Uterus (tissue), 4 donors: Measurements from ENCODE around the gene ATP11A. TPM values are rescaled to one million over a fixed set of nuclear protein-coding genes. Genes with fewer than 3 reads are reported as not detected.

Source experiments
- DNase-seq, 2 donors: peaks; one replicate each; pipeline ENCODE4 v3.0.0-alpha.2; 2019 to 2020
- H3K27ac ChIP-seq, 2 donors: fragments of 200-600 bp; sonication (generic); 1 replicate in 1 of 2; 2 replicates in 1 of 2; pipeline ENCODE4 v1.5.1; 2016 to 2018
- H3K27me3 ChIP-seq, 2 donors: fragments of 200-600 bp; sonication (generic); one replicate each; pipeline ENCODE4 v1.5.1; 2018 to 2019; ENCODE audit warnings: control low read depth in 1 of 2
- H3K36me3 ChIP-seq, 2 donors: fragments of 200-600 bp; sonication (generic); one replicate each; pipeline ENCODE4 v1.5.1; 2019; ENCODE audit warnings: control low read depth in 1 of 2
- H3K4me1 ChIP-seq, 2 donors: fragments of 200-600 bp; sonication (generic); one replicate each; pipeline ENCODE4 v1.5.1; 2018 to 2019; ENCODE audit warnings: control low read depth in 1 of 2
- H3K4me3 ChIP-seq, 2 donors: fragments of 200-600 bp; sonication (generic); 1 replicate in 1 of 2; 2 replicates in 1 of 2; pipeline ENCODE4 v1.5.1; 2018 to 2019; ENCODE audit warnings: mild to moderate bottlenecking in 1 of 2
- H3K9me3 ChIP-seq, 2 donors: fragments of 200-600 bp; sonication (generic); one replicate each; pipeline ENCODE4 v1.5.1; 2019; ENCODE audit warnings: control low read depth in 1 of 2
- POLR2A ChIP-seq, 2 donors: fragments of 450-650 bp; IDR thresholded peaks; one replicate each; pipeline ENCODE4 v1.6.1; 2016; ENCODE audit warnings: antibody characterized with exemption in 2 of 2, mild to moderate bottlenecking in 1 of 2, moderate library complexity in 1 of 2
- intact Hi-C: fragments of 100-400 bp; cut with DNase I; formaldehyde crosslinking; loops from one replicate; pipeline ENCODE4 v1.15.1; 2023; ENCODE audit warnings: low total_unique reads
- total RNA-seq, 4 donors: library from RNA; depleted of rRNA in 3 of 4; stranded (reverse); fragments of >200 nt in 3 of 4; gene quantifications; one replicate each; pipeline versions ENCODE4 v1.1.0 to v1.2.4, GENCODE V29; 2014 to 2023
- TF ChIP-seq, protein P1 (sequence below), 4 experiments: fragments of 200-600 bp in 2 of 4; fragments of 450-650 bp in 2 of 4; sonication (generic) in 2 of 4; IDR thresholded peaks; one replicate each; pipeline ENCODE4 v1.5.1; 2016 to 2019; ENCODE audit warnings: antibody characterized with exemption in 4 of 4, mild to moderate bottlenecking in 2 of 4, moderate library complexity in 1 of 4
- donor health status: DM: yes; HTN: yes; CAD: no.

Gene ATP11A
- total RNA-seq, 4 donors from 2014 or later = 12.8 to 149 (median 22.8) TPM

DNA sequence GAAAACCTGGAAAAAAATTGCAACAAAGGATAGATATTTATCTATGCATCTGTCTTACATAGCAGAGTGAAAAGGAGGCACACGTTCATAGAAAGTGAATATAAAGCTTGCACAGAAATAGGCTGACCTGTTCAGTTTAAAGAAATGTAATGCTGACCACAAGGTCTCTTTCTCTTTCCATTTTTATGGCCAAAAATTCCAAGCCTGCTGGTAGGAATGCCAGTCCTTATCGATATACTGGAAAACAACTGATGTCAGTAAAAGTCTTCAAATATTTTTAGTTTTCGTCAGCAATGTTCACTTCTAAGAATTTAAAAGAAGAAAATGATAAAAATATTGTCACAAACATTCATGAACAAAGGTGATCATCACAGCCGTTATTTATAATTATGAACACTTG, 220.2 kb downstream of the ATP11A start:
- H3K27ac ChIP-seq = no peak overlapping the region
- H3K27me3 ChIP-seq = no peaks in the 10 kb centered on the region
- H3K4me1 ChIP-seq = no peaks in the 10 kb centered on the region
- no peak overlapping the region for H3K4me3 ChIP-seq
- DNase-seq = no peak
- H3K9me3 ChIP-seq = no peaks in the 10 kb centered on the region
- intact Hi-C loops = no loop called here
- no peaks in the 10 kb centered on the region for H3K36me3 ChIP-seq
- TF ChIP-seq, protein P1, sequence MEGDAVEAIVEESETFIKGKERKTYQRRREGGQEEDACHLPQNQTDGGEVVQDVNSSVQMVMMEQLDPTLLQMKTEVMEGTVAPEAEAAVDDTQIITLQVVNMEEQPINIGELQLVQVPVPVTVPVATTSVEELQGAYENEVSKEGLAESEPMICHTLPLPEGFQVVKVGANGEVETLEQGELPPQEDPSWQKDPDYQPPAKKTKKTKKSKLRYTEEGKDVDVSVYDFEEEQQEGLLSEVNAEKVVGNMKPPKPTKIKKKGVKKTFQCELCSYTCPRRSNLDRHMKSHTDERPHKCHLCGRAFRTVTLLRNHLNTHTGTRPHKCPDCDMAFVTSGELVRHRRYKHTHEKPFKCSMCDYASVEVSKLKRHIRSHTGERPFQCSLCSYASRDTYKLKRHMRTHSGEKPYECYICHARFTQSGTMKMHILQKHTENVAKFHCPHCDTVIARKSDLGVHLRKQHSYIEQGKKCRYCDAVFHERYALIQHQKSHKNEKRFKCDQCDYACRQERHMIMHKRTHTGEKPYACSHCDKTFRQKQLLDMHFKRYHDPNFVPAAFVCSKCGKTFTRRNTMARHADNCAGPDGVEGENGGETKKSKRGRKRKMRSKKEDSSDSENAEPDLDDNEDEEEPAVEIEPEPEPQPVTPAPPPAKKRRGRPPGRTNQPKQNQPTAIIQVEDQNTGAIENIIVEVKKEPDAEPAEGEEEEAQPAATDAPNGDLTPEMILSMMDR (IDR thresholded peaks at IDR 0.05) = no peak
- TF ChIP-seq POLR2A (IDR thresholded peaks at IDR 0.05) = no peak

DNA sequence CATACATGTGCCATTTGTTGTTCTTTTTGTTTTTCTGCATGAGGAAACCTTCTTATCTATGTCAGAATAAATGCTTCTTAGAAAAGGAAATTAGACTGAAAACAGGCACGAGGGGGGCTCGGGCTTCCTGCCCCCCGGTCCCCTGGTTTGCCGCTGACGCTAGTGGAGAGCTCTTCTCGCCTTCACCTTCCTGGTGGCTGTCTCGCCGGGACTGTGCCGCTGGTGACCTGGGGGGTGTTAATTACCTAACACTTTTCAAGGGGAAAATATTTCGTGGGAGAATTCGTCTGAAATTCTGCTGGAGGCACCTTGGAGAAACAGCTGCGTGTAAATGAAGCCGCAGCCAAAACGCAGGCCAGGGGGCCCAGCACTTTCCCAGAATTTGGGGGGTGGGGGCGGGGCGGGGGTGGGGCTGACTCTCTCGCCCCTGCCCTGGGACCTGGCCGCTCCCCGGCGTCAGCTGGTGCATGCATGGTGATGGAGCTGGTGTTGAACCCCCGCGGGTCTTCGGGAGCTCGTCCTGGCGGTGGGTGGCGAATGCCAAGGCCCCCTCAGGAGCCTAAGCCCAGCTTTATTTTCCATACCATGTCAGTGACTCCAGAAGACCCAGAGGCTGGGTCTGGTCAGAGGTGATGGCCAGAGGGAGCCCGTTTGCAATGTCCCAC, 220.9 kb downstream of the ATP11A start:
- H3K4me1 ChIP-seq = no peaks in the 10 kb centered on the region
- H3K27me3 ChIP-seq = no peaks in the 10 kb centered on the region
- TF ChIP-seq, protein P1 (IDR thresholded peaks at IDR 0.05) = no peak
- TF ChIP-seq POLR2A (IDR thresholded peaks at IDR 0.05) = no peak
- H3K9me3 ChIP-seq = no peaks in the 10 kb centered on the region
- H3K27ac ChIP-seq = no peak overlapping the region
- no peak for DNase-seq
- H3K4me3 ChIP-seq = no peak overlapping the region
- no peaks in the 10 kb centered on the region for H3K36me3 ChIP-seq
- intact Hi-C loops = no loop called here

DNA sequence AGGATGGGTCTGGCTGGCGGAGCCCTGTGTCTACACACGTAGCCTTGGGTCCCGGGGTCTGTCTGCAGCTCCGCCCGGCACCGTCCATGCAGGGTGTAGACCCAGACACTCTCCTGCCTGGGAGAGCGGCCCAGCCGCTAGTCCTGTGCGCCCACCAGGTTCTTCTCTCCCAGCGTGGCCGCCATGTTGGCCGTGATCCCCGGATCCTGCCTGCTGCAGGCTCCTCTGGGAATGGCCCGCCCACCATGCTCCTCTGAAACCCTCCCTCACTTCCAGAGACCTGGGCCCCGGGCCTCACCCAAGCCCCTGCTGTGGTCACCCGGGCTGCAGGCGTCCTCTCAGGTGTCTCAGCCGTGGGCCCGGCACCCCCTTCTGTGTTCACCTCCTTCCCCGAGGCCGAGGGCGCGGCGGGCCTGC, 221.5 kb downstream of the ATP11A start:
- DNase-seq = no peak
- no peaks in the 10 kb centered on the region for H3K9me3 ChIP-seq
- no peak for TF ChIP-seq POLR2A (IDR thresholded peaks at IDR 0.05)
- TF ChIP-seq, protein P1 (IDR thresholded peaks at IDR 0.05) = no peak
- intact Hi-C loops = no loop called here
- no peak overlapping the region for H3K27ac ChIP-seq
- no peaks in the 10 kb centered on the region for H3K27me3 ChIP-seq
- H3K36me3 ChIP-seq = no peaks in the 10 kb centered on the region
- no peak overlapping the region for H3K4me3 ChIP-seq
- H3K4me1 ChIP-seq = no peaks in the 10 kb centered on the region

DNA sequence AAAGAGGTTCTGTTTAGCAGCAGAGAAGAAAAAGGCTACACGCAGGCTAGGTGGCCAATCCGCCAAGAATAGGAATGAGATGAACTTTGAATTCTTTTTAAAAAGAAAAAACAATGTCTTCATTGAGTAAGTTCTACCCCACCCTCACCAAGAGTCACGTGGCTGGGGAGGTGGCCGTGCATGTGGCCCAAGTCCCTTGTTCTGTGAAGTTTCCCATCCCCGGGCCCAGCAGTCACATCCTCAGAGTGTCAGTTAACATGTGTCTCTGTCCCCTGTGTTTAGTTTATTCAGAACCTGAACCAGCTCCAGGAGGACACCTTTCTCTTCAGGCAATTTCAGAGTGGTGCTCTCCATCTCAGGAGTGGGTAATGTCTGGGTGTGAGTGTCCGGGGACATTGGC, 222.0 kb downstream of the ATP11A start:
- Histone ChIP-seq H3K4me3 (no peak overlapping the region), H3K27ac (no peak overlapping the region), H3K4me1 (no peaks in the 10 kb centered on the region), H3K36me3 (no peaks in the 10 kb centered on the region), H3K27me3 (no peaks in the 10 kb centered on the region), H3K9me3 (no peaks in the 10 kb centered on the region)
- intact Hi-C loops = no loop called here
- no peak for DNase-seq
- TF ChIP-seq POLR2A (IDR thresholded peaks at IDR 0.05) = no peak
- TF ChIP-seq, protein P1 (IDR thresholded peaks at IDR 0.05) = no peak

DNA sequence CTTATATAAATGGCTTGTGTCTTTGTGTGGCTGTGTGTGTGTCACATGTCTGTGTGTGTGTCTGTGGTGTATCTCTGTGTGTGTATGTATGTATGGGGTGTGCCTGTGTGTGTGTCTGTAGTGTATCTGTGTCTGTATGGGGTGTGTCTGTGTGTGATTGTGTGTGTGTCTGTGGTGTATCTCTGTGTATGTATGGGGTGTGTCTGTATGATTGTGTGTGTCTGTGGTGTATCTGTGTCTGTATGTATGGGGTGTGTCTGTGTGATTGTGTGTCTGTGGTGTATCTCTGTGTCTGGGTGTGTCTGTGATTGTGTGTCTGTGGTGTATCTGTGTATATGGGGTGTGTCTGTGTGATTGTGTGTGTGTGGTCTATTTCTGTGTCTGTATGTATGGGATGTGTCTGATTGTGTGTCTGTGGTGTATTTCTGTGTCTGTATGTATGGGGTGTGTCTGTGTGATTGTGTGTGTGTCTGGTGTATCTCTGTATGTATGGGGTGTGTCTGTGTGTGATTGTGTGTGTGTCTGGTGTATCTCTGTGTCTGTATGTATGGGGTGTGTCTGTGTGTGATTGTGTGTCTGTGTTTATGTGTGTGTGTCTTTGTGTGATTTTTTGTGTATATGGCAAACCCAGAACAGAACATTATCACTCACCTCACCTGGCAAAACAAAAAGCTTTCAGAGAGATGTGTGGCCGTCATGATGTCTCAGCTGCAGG, 223.0 kb downstream of the ATP11A start:
- Histone ChIP-seq H3K36me3 (no peaks in the 10 kb centered on the region), H3K4me1 (no peaks in the 10 kb centered on the region), H3K9me3 (no peaks in the 10 kb centered on the region), H3K4me3 (no peak overlapping the region), H3K27ac (no peak overlapping the region), H3K27me3 (no peaks in the 10 kb centered on the region)
- intact Hi-C loops = no loop called here
- no peak for DNase-seq
- no peak for TF ChIP-seq POLR2A (IDR thresholded peaks at IDR 0.05)
- TF ChIP-seq, protein P1 (IDR thresholded peaks at IDR 0.05) = no peak
